Neural cell (in vitro differentiated cells): ENCODE results near the gene MAPK8. TPM values are rescaled to one million over a fixed set of nuclear protein-coding genes. Genes with fewer than 3 reads are reported as not detected.

Experiments used
- H2AFZ ChIP-seq: fragments of 200-600, 300-800 bp; sonication (generic), shearing (Covaris generic); 2 replicates; pipeline ENCODE4 v1.6.0; 2014; ENCODE audit warnings: low read depth, mild to moderate bottlenecking, antibody characterized with exemption, low read length, moderate library complexity
- H3F3A ChIP-seq: fragments of 200-600 bp; shearing (Covaris generic); 2 replicates; pipeline ENCODE4 v1.6.1; 2016; ENCODE audit warnings: mild to moderate bottlenecking, moderate library complexity, mixed read lengths, antibody characterized with exemption, low read length; ENCODE audit not compliant: insufficient read depth, poor library complexity, severe bottlenecking
- H3K27ac ChIP-seq: fragments of 200-600, 300-800 bp; sonication (generic), shearing (Covaris generic); 2 replicates; pipeline ENCODE4 v1.5.1; 2014; ENCODE audit warnings: mild to moderate bottlenecking, low read length, moderate library complexity
- H3K27me3 ChIP-seq: fragments of 300-800, 200-600 bp; sonication (generic), shearing (Covaris generic); 2 replicates; pipeline ENCODE4 v1.6.0; 2014; ENCODE audit warnings: mild to moderate bottlenecking, low read depth, low read length, moderate library complexity; ENCODE audit not compliant: insufficient read depth
- H3K36me3 ChIP-seq: fragments of 300-800, 200-600 bp; sonication (generic), shearing (Covaris generic); 2 replicates; pipeline ENCODE4 v1.5.1; 2014; ENCODE audit warnings: mild to moderate bottlenecking, antibody characterized with exemption, low read length, moderate library complexity; ENCODE audit not compliant: insufficient read depth
- H3K4me2 ChIP-seq: fragments of 300-800, 200-600 bp; sonication (generic), shearing (Covaris generic); 2 replicates; pipeline ENCODE4 v1.6.0; 2014; ENCODE audit warnings: mild to moderate bottlenecking, low read length
- H3K4me3 ChIP-seq: fragments of 300-800, 200-600 bp; sonication (generic), shearing (Covaris generic); 2 replicates; pipeline ENCODE4 v1.5.1; 2014; ENCODE audit warnings: mild to moderate bottlenecking, low read length, moderate library complexity
- H3K79me2 ChIP-seq: fragments of 200-600 bp; shearing (Covaris generic); replicated peaks from 2 replicates; pipeline ENCODE4 v1.6.0; 2014; ENCODE audit warnings: mild to moderate bottlenecking, low read length, moderate library complexity; ENCODE audit not compliant: insufficient read depth
- H3K9ac ChIP-seq: fragments of 300-800, 200-600 bp; sonication (generic), shearing (Covaris generic); 2 replicates; pipeline ENCODE4 v1.6.1; 2016; ENCODE audit warnings: mild to moderate bottlenecking, low read length, mixed read lengths
- H3K9me2 ChIP-seq: fragments of 200-600 bp; shearing (Covaris generic); 2 replicates; pipeline ENCODE4 v1.6.1; 2016; ENCODE audit warnings: mild to moderate bottlenecking, low read length, mixed read lengths; ENCODE audit not compliant: insufficient read depth
- H3K9me3 ChIP-seq: fragments of 200-600, 300-800 bp; sonication (generic), shearing (Covaris generic); 2 replicates; pipeline ENCODE4 v1.6.1; 2016; ENCODE audit warnings: mild to moderate bottlenecking, mixed run types, low read length, moderate library complexity, mixed read lengths
- H4K20me1 ChIP-seq: fragments of 200-600 bp; shearing (Covaris generic); 2 replicates; pipeline ENCODE4 v1.6.1; 2016; ENCODE audit warnings: mild to moderate bottlenecking, mixed run types; ENCODE audit not compliant: insufficient read depth
- EP300 ChIP-seq: fragments of 450-650 bp; conservative IDR thresholded peaks from 2 replicates; pipeline ENCODE4 v1.6.1; 2014; ENCODE audit warnings: antibody characterized with exemption, mild to moderate bottlenecking, moderate library complexity; ENCODE audit not compliant: poor library complexity, severe bottlenecking
- EZH2 ChIP-seq: fragments of 200-600, 300-800 bp; shearing (Covaris generic), sonication (generic); IDR thresholded peaks from 2 replicates; pipeline ENCODE4 v1.6.1; 2014; ENCODE audit warnings: antibody characterized with exemption, low read length, borderline replicate concordance, mild to moderate bottlenecking; ENCODE audit not compliant: insufficient read depth, poor library complexity, severe bottlenecking
- MXI1 ChIP-seq: fragments of 450-650 bp; conservative IDR thresholded peaks from 2 replicates; pipeline ENCODE4 v1.6.1; 2014; ENCODE audit warnings: antibody characterized with exemption, mild to moderate bottlenecking; ENCODE audit not compliant: poor library complexity, severe bottlenecking
- POLR2AphosphoS5 ChIP-seq: IDR thresholded peaks from 2 replicates; pipeline ENCODE4 v1.6.1; 2012
- RAD21 ChIP-seq: fragments of 450-650 bp; conservative IDR thresholded peaks from 2 replicates; pipeline ENCODE4 v1.6.1; 2014; ENCODE audit warnings: antibody characterized with exemption, mild to moderate bottlenecking, moderate library complexity
- SMC3 ChIP-seq: fragments of 450-650 bp; conservative IDR thresholded peaks from 2 replicates; pipeline ENCODE4 v1.6.1; 2014; ENCODE audit warnings: antibody characterized with exemption, mild to moderate bottlenecking, moderate library complexity; ENCODE audit not compliant: poor library complexity
- TAF1 ChIP-seq: IDR thresholded peaks from 2 replicates; pipeline ENCODE4 v1.6.1; 2012; ENCODE audit warnings: low read depth
- polyA plus RNA-seq: library from polyadenylated mRNA; depleted of rRNA; stranded (reverse); fragments of >200 nt; gene quantifications from 2 replicates; pipeline ENCODE4 v1.2.3, GENCODE V29; 2014
- TF ChIP-seq, protein P1 (sequence below): fragments of 450-650 bp; IDR thresholded peaks from 2 replicates; pipeline ENCODE4 v1.5.1; 2014; ENCODE audit warnings: antibody characterized with exemption, mild to moderate bottlenecking, moderate library complexity; ENCODE audit not compliant: poor library complexity, severe bottlenecking
- TF ChIP-seq, protein P2 (sequence below): IDR thresholded peaks from 2 replicates; pipeline ENCODE4 v1.6.1; 2012; ENCODE audit warnings: borderline replicate concordance

Gene MAPK8
- polyA plus RNA-seq, 1 donor from 2014 or later = 187 TPM

- H2AFZ ChIP-seq = no peak overlapping the region
- no peaks in the 10 kb centered on the region for H3K36me3 ChIP-seq
- H3K4me3 ChIP-seq = no peak overlapping the region
These were observed 16.8 kb upstream of the MAPK8 start for GRCh38 chr10:48289501-48290238.

DNA sequence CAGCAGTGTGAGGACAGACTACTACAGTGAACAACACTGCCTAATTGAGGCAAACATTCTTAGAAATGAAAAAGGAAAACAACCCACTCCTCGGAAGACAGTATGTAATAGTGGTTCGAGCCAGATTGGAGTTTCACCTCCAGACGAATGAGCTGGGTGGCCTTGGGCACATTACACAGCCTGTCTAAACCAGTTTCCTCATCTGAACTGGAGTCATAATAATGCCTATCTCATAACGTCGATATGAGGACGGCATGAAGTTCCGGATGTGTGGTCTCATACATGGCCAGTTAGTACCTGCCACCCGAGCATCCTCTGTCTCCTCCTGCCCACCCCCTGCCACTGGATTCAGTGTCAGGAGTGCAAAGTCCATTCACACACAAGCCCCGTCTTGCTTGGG lies 16.2 kb upstream of the MAPK8 start:
- H3K4me3 ChIP-seq = no peak overlapping the region

More at GRCh38 chr10:48289501-48290238, 16.8 kb upstream of the MAPK8 start:
- Histone ChIP-seq H3K79me2 (no peaks in the 10 kb centered on the region), H4K20me1 (no peaks in the 10 kb centered on the region), H3F3A (no peaks in the 10 kb centered on the region), H3K9me3 (no peaks in the 10 kb centered on the region), H3K27me3 (no peaks in the 10 kb centered on the region), H3K4me2 (no peak overlapping the region), H3K9me2 (no peaks in the 10 kb centered on the region), H3K9ac (no peak overlapping the region), H3K27ac (no peak overlapping the region)
- no peak for TF ChIP-seq TAF1
- no peak for TF ChIP-seq EP300
- no peak for TF ChIP-seq EZH2
- TF ChIP-seq, protein P1, sequence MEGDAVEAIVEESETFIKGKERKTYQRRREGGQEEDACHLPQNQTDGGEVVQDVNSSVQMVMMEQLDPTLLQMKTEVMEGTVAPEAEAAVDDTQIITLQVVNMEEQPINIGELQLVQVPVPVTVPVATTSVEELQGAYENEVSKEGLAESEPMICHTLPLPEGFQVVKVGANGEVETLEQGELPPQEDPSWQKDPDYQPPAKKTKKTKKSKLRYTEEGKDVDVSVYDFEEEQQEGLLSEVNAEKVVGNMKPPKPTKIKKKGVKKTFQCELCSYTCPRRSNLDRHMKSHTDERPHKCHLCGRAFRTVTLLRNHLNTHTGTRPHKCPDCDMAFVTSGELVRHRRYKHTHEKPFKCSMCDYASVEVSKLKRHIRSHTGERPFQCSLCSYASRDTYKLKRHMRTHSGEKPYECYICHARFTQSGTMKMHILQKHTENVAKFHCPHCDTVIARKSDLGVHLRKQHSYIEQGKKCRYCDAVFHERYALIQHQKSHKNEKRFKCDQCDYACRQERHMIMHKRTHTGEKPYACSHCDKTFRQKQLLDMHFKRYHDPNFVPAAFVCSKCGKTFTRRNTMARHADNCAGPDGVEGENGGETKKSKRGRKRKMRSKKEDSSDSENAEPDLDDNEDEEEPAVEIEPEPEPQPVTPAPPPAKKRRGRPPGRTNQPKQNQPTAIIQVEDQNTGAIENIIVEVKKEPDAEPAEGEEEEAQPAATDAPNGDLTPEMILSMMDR = peak; percentile 84
- TF ChIP-seq MXI1 = no peak
- TF ChIP-seq, protein P2, sequence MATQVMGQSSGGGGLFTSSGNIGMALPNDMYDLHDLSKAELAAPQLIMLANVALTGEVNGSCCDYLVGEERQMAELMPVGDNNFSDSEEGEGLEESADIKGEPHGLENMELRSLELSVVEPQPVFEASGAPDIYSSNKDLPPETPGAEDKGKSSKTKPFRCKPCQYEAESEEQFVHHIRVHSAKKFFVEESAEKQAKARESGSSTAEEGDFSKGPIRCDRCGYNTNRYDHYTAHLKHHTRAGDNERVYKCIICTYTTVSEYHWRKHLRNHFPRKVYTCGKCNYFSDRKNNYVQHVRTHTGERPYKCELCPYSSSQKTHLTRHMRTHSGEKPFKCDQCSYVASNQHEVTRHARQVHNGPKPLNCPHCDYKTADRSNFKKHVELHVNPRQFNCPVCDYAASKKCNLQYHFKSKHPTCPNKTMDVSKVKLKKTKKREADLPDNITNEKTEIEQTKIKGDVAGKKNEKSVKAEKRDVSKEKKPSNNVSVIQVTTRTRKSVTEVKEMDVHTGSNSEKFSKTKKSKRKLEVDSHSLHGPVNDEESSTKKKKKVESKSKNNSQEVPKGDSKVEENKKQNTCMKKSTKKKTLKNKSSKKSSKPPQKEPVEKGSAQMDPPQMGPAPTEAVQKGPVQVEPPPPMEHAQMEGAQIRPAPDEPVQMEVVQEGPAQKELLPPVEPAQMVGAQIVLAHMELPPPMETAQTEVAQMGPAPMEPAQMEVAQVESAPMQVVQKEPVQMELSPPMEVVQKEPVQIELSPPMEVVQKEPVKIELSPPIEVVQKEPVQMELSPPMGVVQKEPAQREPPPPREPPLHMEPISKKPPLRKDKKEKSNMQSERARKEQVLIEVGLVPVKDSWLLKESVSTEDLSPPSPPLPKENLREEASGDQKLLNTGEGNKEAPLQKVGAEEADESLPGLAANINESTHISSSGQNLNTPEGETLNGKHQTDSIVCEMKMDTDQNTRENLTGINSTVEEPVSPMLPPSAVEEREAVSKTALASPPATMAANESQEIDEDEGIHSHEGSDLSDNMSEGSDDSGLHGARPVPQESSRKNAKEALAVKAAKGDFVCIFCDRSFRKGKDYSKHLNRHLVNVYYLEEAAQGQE = no peak
- no peak for TF ChIP-seq POLR2AphosphoS5
- peak; percentile 82 for TF ChIP-seq RAD21
- TF ChIP-seq SMC3 = peak; percentile 91

More for the DNA sequence above, 16.2 kb upstream of the MAPK8 start:
- Histone ChIP-seq H3K9me3 (no peaks in the 10 kb centered on the region), H3K36me3 (no peaks in the 10 kb centered on the region), H3K4me2 (no peak overlapping the region), H3K27ac (no peak overlapping the region), H2AFZ (no peak overlapping the region), H3F3A (no peaks in the 10 kb centered on the region), H3K79me2 (no peaks in the 10 kb centered on the region), H4K20me1 (no peaks in the 10 kb centered on the region), H3K9me2 (no peaks in the 10 kb centered on the region), H3K27me3 (no peaks in the 10 kb centered on the region), H3K9ac (no peak overlapping the region)
- no peak for TF ChIP-seq RAD21
- TF ChIP-seq, protein P2 = no peak
